ENCODE measurements around the gene TLR9.

DNA sequence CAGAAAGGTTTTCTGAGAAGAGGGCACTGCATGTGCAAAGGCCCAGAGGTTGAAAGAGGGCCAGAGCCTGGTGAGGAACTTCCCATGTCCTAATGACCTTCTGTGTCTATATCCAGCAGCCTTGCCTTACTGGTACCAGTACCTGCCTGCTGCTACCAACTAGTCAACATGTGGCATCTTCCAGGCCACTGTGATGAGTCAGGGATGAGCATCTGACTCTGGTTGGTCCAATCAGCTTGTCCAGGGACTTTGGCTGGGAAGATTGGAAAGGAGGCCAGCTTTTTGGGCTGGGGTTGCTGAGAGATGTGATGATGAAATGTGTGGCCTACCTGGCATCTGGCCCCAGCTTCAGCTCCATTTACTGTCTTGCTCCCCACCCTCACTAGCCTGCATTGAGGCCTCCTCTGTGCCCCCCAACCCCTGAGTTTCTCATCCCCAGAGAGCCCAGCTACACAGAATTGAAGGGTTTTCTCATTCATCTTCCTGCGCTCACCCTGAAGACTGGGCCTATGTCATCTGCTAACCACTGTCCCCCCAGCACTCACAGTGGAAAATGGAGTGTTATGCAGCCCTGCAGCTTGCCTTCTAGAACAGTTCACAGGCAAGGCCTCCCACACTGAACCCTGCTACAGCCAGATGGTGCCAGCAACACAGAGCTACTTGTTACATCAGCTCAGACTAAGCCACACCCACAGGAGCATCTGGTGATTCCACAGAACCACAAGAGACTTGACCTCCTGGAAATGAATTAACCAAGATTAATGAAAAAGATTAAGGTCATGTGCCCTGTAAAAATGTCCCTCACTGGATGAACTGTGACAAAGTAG, 14.8 kb upstream of the TLR9 start:
- TF ChIP-seq, protein P1, sequence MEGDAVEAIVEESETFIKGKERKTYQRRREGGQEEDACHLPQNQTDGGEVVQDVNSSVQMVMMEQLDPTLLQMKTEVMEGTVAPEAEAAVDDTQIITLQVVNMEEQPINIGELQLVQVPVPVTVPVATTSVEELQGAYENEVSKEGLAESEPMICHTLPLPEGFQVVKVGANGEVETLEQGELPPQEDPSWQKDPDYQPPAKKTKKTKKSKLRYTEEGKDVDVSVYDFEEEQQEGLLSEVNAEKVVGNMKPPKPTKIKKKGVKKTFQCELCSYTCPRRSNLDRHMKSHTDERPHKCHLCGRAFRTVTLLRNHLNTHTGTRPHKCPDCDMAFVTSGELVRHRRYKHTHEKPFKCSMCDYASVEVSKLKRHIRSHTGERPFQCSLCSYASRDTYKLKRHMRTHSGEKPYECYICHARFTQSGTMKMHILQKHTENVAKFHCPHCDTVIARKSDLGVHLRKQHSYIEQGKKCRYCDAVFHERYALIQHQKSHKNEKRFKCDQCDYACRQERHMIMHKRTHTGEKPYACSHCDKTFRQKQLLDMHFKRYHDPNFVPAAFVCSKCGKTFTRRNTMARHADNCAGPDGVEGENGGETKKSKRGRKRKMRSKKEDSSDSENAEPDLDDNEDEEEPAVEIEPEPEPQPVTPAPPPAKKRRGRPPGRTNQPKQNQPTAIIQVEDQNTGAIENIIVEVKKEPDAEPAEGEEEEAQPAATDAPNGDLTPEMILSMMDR (conservative IDR thresholded peaks at IDR 0.05): no peak
- TF ChIP-seq ZFX (IDR thresholded peaks at IDR 0.05): no peak
